Smooth muscle cell (in vitro differentiated cells): Measurements from ENCODE around the gene CHGA. TPM values are rescaled to one million over a fixed set of nuclear protein-coding genes. Genes with fewer than 3 reads are reported as not detected.

ENCODE experiments used
- DNase-seq: peaks from one replicate; lab custom pipeline; 2025; ENCODE audit not compliant: unreplicated experiment; lab: John Stamatoyannopoulos, UW
- H2AFZ ChIP-seq: fragments of 200-600 bp; sonication (generic); 2 replicates; pipeline ENCODE4 v1.6.0; 2016; ENCODE audit warnings: antibody characterized with exemption, low read depth, mild to moderate bottlenecking
- H3F3A ChIP-seq: fragments of 200-600 bp; sonication (generic); 2 replicates; pipeline ENCODE4 v1.6.0; 2017; ENCODE audit warnings: antibody characterized with exemption, low read depth
- H3K27ac ChIP-seq: fragments of 200-600 bp; sonication (generic); 2 replicates; pipeline ENCODE4 v1.5.1; 2016; ENCODE audit warnings: low read depth, mild to moderate bottlenecking
- H3K27me3 ChIP-seq: fragments of 200-600 bp; sonication (generic); 2 replicates; pipeline ENCODE4 v1.6.1; 2016; ENCODE audit warnings: low read depth, mild to moderate bottlenecking
- H3K36me3 ChIP-seq: fragments of 200-600 bp; sonication (generic); 2 replicates; pipeline ENCODE4 v1.5.1; 2016; ENCODE audit warnings: low read depth
- H3K4me1 ChIP-seq: fragments of 200-600 bp; sonication (generic); 2 replicates; pipeline ENCODE4 v1.5.1; 2016; ENCODE audit warnings: low read depth
- H3K4me2 ChIP-seq: fragments of 200-600 bp; sonication (generic); 2 replicates; pipeline ENCODE4 v1.6.0; 2016; ENCODE audit warnings: mild to moderate bottlenecking
- H3K4me3 ChIP-seq: fragments of 200-600 bp; sonication (generic); 2 replicates; pipeline ENCODE4 v1.5.1; 2016; ENCODE audit warnings: mild to moderate bottlenecking
- H3K79me2 ChIP-seq: fragments of 200-600 bp; sonication (generic); 2 replicates; pipeline ENCODE4 v1.6.0; 2016; ENCODE audit warnings: low read depth, mild to moderate bottlenecking
- H3K9ac ChIP-seq: fragments of 200-600 bp; sonication (generic); 2 replicates; pipeline ENCODE4 v1.6.0; 2016; ENCODE audit warnings: low read depth
- H3K9me3 ChIP-seq: fragments of 200-600 bp; sonication (generic); replicated peaks from 2 replicates; pipeline ENCODE4 v1.5.1; 2016; ENCODE audit warnings: low read depth
- H4K20me1 ChIP-seq: fragments of 200-600 bp; sonication (generic); 2 replicates; pipeline ENCODE4 v1.6.0; 2016; ENCODE audit warnings: low read depth
- WGBS: methylation state at CpG from one replicate; pipeline ENCODE4 v1.1.7; 2016; ENCODE audit warnings: low lambda C conversion rate; 5-methylcytosine and 5-hydroxymethylcytosine counted together
- polyA plus RNA-seq: library from polyadenylated mRNA; unstranded; fragments of >200 nt; fragmentation: Nextera tagmentation; extraction: Ambion mirVana; gene quantifications from 2 replicates; pipeline ENCODE4 v1.2.1, GENCODE V29; 2016
- total RNA-seq: library from RNA; depleted of rRNA; stranded (reverse); fragments of >200 nt; gene quantifications from 2 replicates; pipeline ENCODE4 v1.2.3, GENCODE V29; 2014
- TF ChIP-seq, protein P1 (sequence below): fragments of 200-600 bp; sonication (generic); IDR thresholded peaks from 2 replicates; pipeline ENCODE4 v1.5.1; 2017; ENCODE audit warnings: borderline replicate concordance, mild to moderate bottlenecking, antibody characterized with exemption; ENCODE audit not compliant: insufficient read depth, poor library complexity, severe bottlenecking

Gene CHGA
- total and polyA plus RNA-seq, 2 experiments from 2014 or later: not detected

DNA sequence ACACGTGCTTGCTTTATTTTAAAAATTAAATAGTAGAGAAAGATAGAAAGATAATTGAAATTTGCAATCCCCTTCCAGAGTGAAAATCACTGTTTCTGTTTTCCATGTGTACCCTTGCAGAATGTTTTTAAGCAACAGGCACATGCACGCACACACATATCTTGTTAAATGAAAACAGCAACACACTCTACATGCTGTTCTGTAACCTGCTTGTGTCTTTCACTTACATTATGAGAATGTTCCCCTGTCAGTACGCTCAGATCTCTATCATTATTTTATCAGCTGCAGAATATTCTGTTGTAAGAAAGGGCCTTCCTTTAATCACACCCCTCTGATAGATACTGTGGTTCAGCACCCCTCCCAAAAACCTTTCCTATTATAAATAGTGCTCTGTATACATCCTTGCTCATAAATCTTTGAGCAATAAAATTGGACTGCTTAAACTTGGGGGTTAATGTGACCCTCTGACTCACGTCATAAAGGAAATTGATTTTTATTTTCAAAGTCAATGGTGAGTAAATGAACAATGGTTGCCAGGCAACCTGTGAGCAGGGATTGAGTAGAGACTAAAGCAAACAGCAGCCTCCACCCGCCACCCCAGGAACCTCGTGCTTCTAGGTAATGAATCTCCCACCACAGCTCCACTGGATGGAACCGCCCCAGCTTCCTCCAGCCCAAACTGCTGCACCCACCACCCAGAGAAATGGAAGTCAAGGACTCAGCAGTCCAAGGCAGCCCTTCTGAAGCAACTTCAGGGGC is 31.9 kb upstream of the CHGA start:
- WGBS: 81% methylated on average over 7 of the region's 7 CpGs
- DNase-seq: no peak
- no peak overlapping the region for H3K4me2 ChIP-seq
- no peaks in the 10 kb centered on the region for H3F3A ChIP-seq
- H3K79me2 ChIP-seq: no peaks in the 10 kb centered on the region
- H2AFZ ChIP-seq: no peak overlapping the region
- TF ChIP-seq, protein P1, sequence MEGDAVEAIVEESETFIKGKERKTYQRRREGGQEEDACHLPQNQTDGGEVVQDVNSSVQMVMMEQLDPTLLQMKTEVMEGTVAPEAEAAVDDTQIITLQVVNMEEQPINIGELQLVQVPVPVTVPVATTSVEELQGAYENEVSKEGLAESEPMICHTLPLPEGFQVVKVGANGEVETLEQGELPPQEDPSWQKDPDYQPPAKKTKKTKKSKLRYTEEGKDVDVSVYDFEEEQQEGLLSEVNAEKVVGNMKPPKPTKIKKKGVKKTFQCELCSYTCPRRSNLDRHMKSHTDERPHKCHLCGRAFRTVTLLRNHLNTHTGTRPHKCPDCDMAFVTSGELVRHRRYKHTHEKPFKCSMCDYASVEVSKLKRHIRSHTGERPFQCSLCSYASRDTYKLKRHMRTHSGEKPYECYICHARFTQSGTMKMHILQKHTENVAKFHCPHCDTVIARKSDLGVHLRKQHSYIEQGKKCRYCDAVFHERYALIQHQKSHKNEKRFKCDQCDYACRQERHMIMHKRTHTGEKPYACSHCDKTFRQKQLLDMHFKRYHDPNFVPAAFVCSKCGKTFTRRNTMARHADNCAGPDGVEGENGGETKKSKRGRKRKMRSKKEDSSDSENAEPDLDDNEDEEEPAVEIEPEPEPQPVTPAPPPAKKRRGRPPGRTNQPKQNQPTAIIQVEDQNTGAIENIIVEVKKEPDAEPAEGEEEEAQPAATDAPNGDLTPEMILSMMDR: no peak
- H3K4me3 ChIP-seq: no peak overlapping the region
- no peaks in the 10 kb centered on the region for H3K9me3 ChIP-seq
- H3K4me1 ChIP-seq: no peaks in the 10 kb centered on the region
- no peak overlapping the region for H3K9ac ChIP-seq
- no peaks in the 10 kb centered on the region for H3K27me3 ChIP-seq
- no peak overlapping the region for H3K27ac ChIP-seq
- H3K36me3 ChIP-seq: no peaks in the 10 kb centered on the region
- no peaks in the 10 kb centered on the region for H4K20me1 ChIP-seq

DNA sequence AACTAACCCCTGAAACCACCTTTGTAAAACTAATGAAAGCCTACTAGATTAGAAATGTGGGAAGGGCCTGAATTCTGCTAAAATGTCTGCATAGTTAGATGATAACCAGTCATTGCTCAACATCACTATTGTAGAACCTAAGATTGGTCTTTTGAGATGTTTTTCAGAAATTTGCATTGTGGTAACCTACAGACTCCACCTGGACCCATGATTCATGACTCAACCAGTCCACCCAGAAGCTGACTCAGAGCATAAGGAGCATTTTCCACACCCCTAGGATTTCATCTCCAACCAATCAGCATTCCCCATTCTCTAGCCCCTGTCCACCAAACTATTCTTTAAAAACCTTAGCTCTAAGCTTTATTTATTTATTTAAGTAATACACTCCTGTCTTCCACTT is 30.4 kb upstream of the CHGA start:
- H3K4me2 ChIP-seq: no peak overlapping the region
- H3F3A ChIP-seq: no peaks in the 10 kb centered on the region
- TF ChIP-seq, protein P1: no peak
- DNase-seq: no peak
- H3K36me3 ChIP-seq: no peaks in the 10 kb centered on the region
- no peak overlapping the region for H3K9ac ChIP-seq
- no peaks in the 10 kb centered on the region for H3K9me3 ChIP-seq
- H3K27ac ChIP-seq: no peak overlapping the region
- H3K79me2 ChIP-seq: no peaks in the 10 kb centered on the region
- no peaks in the 10 kb centered on the region for H4K20me1 ChIP-seq
- H3K4me1 ChIP-seq: no peaks in the 10 kb centered on the region
- no peaks in the 10 kb centered on the region for H3K27me3 ChIP-seq
- H2AFZ ChIP-seq: no peak overlapping the region
- no peak overlapping the region for H3K4me3 ChIP-seq

DNA sequence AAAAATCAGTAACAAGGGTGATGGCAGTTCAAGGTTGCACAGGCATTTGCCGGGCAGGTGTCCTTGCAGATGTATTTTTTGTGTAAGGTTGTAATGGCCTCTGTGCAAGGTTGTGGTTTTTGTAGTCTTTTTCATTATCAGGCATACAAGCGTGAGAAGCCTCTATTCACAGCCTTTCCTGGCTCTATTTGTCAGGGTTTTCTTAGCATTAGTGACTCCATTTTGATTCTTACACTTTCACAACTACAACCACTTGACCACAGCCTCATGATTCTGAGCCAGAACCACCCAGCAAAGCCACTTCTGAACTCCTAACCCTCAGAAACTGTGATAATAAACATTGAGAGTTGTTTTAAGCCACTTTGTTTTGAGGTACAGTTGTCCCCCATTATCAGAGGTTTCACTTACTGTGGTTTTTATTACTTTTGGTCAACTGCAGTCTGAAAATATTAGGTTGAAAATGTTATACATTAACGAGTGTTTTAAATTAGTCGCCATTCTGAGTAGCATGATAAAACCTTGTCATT is 27.5 kb upstream of the CHGA start:
- no peaks in the 10 kb centered on the region for H3F3A ChIP-seq
- WGBS: 87% methylated on average over 4 of the region's 4 CpGs
- no peaks in the 10 kb centered on the region for H3K79me2 ChIP-seq
- DNase-seq: no peak
- H3K4me1 ChIP-seq: no peaks in the 10 kb centered on the region
- no peak overlapping the region for H3K4me3 ChIP-seq
- no peaks in the 10 kb centered on the region for H4K20me1 ChIP-seq
- no peaks in the 10 kb centered on the region for H3K9me3 ChIP-seq
- no peak overlapping the region for H2AFZ ChIP-seq
- TF ChIP-seq, protein P1: no peak
- H3K36me3 ChIP-seq: no peaks in the 10 kb centered on the region
- H3K27ac ChIP-seq: no peak overlapping the region
- H3K9ac ChIP-seq: no peak overlapping the region
- no peaks in the 10 kb centered on the region for H3K27me3 ChIP-seq
- no peak overlapping the region for H3K4me2 ChIP-seq
